Measurements from ENCODE around the gene DAGLA. TPM values are rescaled to one million over a fixed set of nuclear protein-coding genes. Genes with fewer than 3 reads are reported as not detected.

The DAGLA gene
- total RNA-seq, 4 donors from 2014 or later = 1.7 to 6.9 (median 2.9) TPM

DNA sequence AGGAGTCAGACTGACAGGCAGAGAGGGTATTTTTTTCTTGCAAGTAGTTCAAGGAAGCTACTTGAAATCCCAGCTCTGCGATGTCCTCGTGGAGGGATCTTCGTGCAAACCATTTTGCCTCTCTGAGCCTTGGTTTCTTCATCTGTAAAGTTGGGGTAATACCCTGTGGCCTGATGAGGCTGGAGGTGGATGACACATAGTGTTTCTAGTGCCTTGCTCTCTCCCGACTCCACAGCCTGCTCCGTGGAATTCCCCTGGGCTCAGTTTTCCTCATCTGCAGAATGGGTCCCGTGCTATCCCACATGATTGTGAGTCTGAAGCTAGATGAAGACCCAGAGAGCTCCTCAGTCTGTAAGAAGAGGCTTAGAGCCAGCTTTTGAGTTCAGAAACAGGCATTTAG, 32.7 kb downstream of the DAGLA start:
- Histone ChIP-seq H3K27me3 (no peaks in the 10 kb centered on the region), H3K4me3 (no peak overlapping the region), H3K4me1 (peaks cover 3 to 53% (median 6%) of the 10 kb centered on the region in 3 donors), H3K36me3 (no peaks in the 10 kb centered on the region), H3K27ac (no peak overlapping the region), H3K9me3 (no peaks in the 10 kb centered on the region)
- intact Hi-C loops (cut with DNase I) = no loop called here
- no peak for TF ChIP-seq POLR2A (IDR thresholded peaks at IDR 0.05)
- TF ChIP-seq, protein P1, sequence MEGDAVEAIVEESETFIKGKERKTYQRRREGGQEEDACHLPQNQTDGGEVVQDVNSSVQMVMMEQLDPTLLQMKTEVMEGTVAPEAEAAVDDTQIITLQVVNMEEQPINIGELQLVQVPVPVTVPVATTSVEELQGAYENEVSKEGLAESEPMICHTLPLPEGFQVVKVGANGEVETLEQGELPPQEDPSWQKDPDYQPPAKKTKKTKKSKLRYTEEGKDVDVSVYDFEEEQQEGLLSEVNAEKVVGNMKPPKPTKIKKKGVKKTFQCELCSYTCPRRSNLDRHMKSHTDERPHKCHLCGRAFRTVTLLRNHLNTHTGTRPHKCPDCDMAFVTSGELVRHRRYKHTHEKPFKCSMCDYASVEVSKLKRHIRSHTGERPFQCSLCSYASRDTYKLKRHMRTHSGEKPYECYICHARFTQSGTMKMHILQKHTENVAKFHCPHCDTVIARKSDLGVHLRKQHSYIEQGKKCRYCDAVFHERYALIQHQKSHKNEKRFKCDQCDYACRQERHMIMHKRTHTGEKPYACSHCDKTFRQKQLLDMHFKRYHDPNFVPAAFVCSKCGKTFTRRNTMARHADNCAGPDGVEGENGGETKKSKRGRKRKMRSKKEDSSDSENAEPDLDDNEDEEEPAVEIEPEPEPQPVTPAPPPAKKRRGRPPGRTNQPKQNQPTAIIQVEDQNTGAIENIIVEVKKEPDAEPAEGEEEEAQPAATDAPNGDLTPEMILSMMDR (IDR thresholded peaks at IDR 0.05) = no peak
- WGBS, 2 donors = 80 to 81% methylated on average over 2 to 4 of the region's 6 CpGs
- no peak for DNase-seq

DNA sequence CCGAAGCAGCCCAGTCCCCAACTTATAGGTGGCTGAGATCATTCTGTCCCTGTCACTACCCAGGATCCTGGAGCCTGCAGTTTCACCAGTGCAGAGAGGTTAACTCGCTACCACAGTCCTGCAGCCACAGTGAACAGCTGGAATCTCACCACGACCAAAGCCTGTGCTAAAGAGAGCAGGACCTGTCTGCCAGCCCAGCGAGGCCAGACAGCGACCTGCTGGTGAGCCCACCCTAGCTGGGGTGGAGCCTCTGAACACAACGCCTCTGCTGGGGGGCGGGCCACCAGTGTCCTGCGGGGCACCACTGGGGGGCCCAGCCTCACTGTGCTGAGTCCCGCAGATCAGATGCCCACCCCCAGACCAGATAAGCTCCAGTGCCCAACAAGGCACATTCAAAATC, 33.3 kb downstream of the DAGLA start:
- intact Hi-C loops (cut with DNase I) = no loop called here
- DNase-seq = no peak
- no peaks in the 10 kb centered on the region for H3K9me3 ChIP-seq
- H3K27ac ChIP-seq = no peak overlapping the region
- WGBS, 2 donors = 60% methylated on average over 2 of the region's 9 CpGs; no CpG with 5 or more reads in 1 of the 2 donors
- TF ChIP-seq POLR2A (IDR thresholded peaks at IDR 0.05) = no peak
- TF ChIP-seq, protein P1 (IDR thresholded peaks at IDR 0.05) = no peak
- H3K27me3 ChIP-seq = no peaks in the 10 kb centered on the region
- H3K4me1 ChIP-seq = peaks cover 3 to 53% (median 7%) of the 10 kb centered on the region in 3 donors
- H3K4me3 ChIP-seq = no peak overlapping the region
- H3K36me3 ChIP-seq = no peaks in the 10 kb centered on the region

DNA sequence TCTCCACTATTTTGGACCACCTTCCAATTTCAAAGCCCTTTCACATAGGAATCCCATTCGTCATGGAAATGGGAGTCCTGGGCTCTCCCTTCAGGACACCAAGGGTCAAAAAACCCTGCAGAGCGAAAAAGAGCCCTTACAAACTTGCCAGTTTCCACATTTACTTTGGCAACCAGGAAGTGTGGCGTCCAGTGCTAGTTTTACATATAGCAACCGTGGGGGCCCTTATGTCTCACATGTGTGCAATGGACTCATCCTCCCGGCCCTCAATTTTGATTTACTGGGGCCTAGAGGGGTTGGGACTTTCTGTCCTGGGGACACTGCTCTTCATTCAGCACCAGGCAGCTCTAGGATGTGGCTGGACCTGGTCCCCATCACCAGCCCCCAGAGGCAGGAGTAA, 33.7 kb downstream of the DAGLA start:
- Histone ChIP-seq H3K9me3 (no peaks in the 10 kb centered on the region), H3K27me3 (no peaks in the 10 kb centered on the region), H3K4me1 (peaks cover 3 to 55% (median 7%) of the 10 kb centered on the region in 3 donors), H3K4me3 (no peak overlapping the region), H3K36me3 (no peaks in the 10 kb centered on the region), H3K27ac (no peak overlapping the region)
- DNase-seq = no peak
- intact Hi-C loops (cut with DNase I) = no loop called here
- WGBS, 2 donors = 57 to 100% methylated on average over 1 to 4 of the region's 5 CpGs
- no peak for TF ChIP-seq POLR2A (IDR thresholded peaks at IDR 0.05)
- TF ChIP-seq, protein P1 (IDR thresholded peaks at IDR 0.05) = no peak

DNA sequence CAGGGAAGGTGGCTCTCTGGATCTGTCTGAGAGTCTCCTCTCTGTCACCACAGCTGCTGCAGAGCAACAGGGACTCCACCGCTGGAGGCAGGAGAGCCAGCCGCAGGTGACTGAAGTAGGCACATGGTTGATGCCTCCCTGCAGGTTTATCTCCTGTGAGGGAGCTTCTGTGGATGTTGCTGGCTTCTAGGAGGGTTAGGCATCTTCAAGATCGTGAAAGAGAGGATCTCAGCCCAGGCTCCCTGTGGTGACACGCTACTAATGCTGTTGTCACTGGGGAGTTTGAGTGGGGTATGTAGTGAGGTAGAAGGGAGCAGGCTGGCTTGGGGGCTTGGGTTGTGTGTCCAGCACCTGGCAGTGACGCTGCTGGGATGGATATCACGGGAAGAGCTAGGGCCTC, 34.1 kb downstream of the DAGLA start:
- DNase-seq = no peak
- Histone ChIP-seq H3K27me3 (no peaks in the 10 kb centered on the region), H3K36me3 (no peaks in the 10 kb centered on the region), H3K27ac (no peak overlapping the region), H3K4me1 (peaks cover 3 to 58% (median 7%) of the 10 kb centered on the region in 3 donors), H3K4me3 (no peak overlapping the region), H3K9me3 (no peaks in the 10 kb centered on the region)
- intact Hi-C loops (cut with DNase I) = no loop called here
- TF ChIP-seq, protein P1 (IDR thresholded peaks at IDR 0.05) = no peak
- no peak for TF ChIP-seq POLR2A (IDR thresholded peaks at IDR 0.05)
- WGBS, 2 donors = 95% methylated on average over 4 of the region's 6 CpGs; no CpG with 5 or more reads in 1 of the 2 donors

DNA sequence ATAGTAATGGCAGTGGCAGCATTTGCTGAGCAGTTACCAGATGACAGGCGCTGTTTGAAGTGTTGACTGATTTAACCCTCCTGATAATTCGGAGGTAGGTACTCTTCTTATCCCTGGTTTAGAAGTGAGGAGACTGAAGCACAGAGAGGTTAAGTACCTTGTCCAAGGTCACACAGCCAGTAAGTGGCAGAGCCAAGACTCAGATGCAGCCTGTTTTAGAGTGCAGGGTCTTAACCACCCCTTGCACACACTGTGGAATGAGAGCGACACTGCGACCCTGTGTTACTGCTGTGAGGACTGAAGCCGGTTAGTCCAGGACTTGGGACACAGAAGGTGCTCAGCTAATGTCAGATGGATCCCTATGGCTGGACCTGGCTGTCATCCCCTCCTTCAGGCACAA, 34.7 kb downstream of the DAGLA start:
- intact Hi-C loops (cut with DNase I) = no loop called here
- Histone ChIP-seq H3K9me3 (no peaks in the 10 kb centered on the region), H3K27ac (no peak overlapping the region), H3K27me3 (no peaks in the 10 kb centered on the region), H3K4me3 (no peak overlapping the region), H3K36me3 (no peaks in the 10 kb centered on the region), H3K4me1 (peaks cover 3 to 58% (median 7%) of the 10 kb centered on the region in 3 donors)
- DNase-seq = no peak
- WGBS, 2 donors = 90 to 92% methylated on average over 3 to 5 of the region's 5 CpGs
- TF ChIP-seq POLR2A (IDR thresholded peaks at IDR 0.05) = no peak
- TF ChIP-seq, protein P1 (IDR thresholded peaks at IDR 0.05) = no peak
